Right lobe of liver (tissue), 4 donors: Measurements from ENCODE around the gene ANXA3.

ENCODE experiments used
- CTCF ChIP-seq, 4 donors: fragments of 200-600 bp in 3 of 4; fragments of 450-650 bp in 1 of 4; IDR thresholded peaks; one replicate each; pipeline versions ENCODE4 v1.5.1 to v1.8.0; 2016 to 2022; ENCODE audit warnings: antibody characterized with exemption in 4 of 4, mild to moderate bottlenecking in 2 of 4
- POLR2A ChIP-seq: fragments of 450-650 bp; IDR thresholded peaks from one replicate; pipeline ENCODE4 v1.6.1; 2017; ENCODE audit warnings: antibody characterized with exemption, mild to moderate bottlenecking
- donor health status: DM: no; HTN: no; CAD: no.
- donor health status: DM: no; HTN: no; CAD: no.
- donor health status: DM: no; HTN: yes; CAD: no.

DNA sequence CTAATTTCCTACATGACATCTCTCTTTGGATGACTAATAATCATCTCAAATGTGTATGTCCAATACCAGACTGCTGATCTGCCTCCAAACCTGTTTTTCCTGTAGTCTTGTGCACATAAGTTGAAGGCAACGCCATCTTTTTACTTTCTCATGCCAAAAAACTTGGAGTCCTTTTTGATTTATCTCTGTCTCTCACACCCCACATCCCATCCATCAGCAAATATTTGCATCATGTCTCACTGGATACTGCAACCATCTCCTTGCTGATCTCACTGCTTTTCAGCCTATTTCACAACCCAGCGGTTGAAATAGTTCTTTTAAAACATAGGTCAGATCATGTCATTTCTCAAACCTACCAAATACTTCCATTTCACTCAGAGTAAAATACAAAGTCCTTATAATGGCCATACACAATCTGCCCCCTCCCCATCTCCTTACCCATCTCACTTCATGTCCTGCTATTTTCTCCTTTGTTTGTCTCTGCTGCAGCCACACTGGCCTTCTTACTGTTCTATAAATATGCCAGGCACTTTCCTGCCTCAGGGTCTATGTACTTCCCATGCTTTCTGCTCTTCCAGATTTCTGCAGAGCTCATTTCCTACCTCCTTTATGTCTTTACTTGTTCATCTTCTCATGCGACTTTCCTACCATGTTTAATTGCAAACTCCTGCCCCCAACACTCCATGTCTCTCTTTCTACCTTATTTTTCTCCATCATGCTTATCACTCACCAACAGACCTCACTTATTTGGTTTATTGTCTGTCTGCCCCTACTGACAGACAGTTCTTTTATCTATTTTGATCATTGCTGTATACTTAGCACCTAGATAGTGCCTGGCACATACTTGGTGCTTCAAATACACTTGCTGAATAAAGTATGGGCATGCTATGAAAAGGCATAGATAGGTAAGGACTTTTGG is 98.8 kb downstream of the ANXA3 start:
- TF ChIP-seq POLR2A (no peak), CTCF (IDR thresholded peaks at IDR 0.05) (no peak)
